ENCODE results near the gene MALAT1. TPM values are rescaled to one million over a fixed set of nuclear protein-coding genes. Genes with fewer than 3 reads are reported as not detected.

Gene MALAT1
- total and polyA plus RNA-seq, 2 donors (not counting 1 experiment from before 2014, with no cell fraction given): 646 to 32,417 TPM

DNA sequence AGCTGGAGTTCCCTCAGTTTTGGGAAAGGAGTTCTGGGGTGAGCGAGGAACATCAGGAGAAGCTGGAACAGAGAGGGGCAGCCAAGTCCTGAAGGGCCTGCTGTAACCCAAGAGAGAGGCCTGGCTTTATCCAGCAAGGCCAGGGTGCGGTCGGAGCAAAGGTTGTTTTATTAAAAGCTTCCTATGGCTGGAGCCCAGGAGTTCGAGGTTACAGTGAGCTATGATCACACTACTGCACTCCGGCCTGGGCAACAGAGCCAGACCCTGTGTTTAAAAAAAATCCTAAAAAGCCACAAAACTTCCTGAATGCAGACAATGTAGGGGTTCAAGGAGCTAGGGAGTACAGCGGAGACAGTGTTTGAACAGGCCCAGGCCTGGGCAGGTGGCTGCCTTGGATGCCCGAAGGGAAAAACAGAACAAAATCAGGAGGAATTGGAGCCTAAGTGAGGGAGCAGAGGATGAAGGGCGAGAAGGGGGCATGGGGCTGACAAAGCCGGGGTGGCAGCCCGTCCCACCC is 22.2 kb upstream of the MALAT1 start:
- H3K27ac ChIP-seq (ENCODE audit: low read length in 2 of 2): peak overlapping the region; percentile 88 to 92
- H3K9me3 ChIP-seq (ENCODE audit: control extremely low read depth in 1 of 3, control insufficient read depth in 2 of 3, insufficient read depth in 1 of 3, low read length in 2 of 3): no peaks in the 10 kb centered on the region
- peak overlapping the region; percentile 80 for H2AFZ ChIP-seq (ENCODE audit: insufficient read depth, low read depth, low read length, poor library complexity, severe bottlenecking)
- no peaks in the 10 kb centered on the region for H3K27me3 ChIP-seq (replicated peaks in 1 of 4; ENCODE audit: control extremely low read depth in 1 of 4, control insufficient read depth in 3 of 4, insufficient read depth in 4 of 4, low read length in 3 of 4)
- H3K79me2 ChIP-seq (ENCODE audit: control insufficient read depth, insufficient read depth, low read length): peaks cover 45% of the 10 kb centered on the region
- Mint-ChIP-seq H3K9me3 (ENCODE audit: insufficient read depth) (no peaks in the 10 kb centered on the region), H3K27ac (peak overlapping the region; percentile 99), H3K27me3 (no peaks in the 10 kb centered on the region), H3K4me1 (peaks cover 20% of the 10 kb centered on the region), H3K4me3 (peak overlapping the region; percentile 96)
- H4K20me1 ChIP-seq (ENCODE audit: control insufficient read depth, insufficient read depth, low read length, poor library complexity, severe bottlenecking): no peaks in the 10 kb centered on the region
- no peaks in the 10 kb centered on the region for H3K36me3 ChIP-seq (replicated peaks in 1 of 2; ENCODE audit: control extremely low read depth in 1 of 2, control insufficient read depth in 1 of 2, extremely low read depth in 1 of 2, insufficient read depth in 2 of 2, low read length in 1 of 2)
- POLR2A ChIA-PET: interaction anchor here (1.0 to 13.6 kb wide), 8 partner anchors 13 to 90 kb away, joined by 3 to 366 read pairs (median 12); partner anchors contain the start of genes FRMD8, MALAT1 and NEAT1
- DNase-seq: no peak
- WGBS (ENCODE audit: insufficient coverage): 35% methylated on average over 8 of the region's 10 CpGs
- intact Hi-C loops (cut with micrococcal nuclease): loop anchor here (1.0 kb wide), 3 partner anchors 21 to 114 kb away; no protein-coding TSS in a partner anchor
- peak overlapping the region; percentile 78 for H3K9ac ChIP-seq (ENCODE audit: low read length)
- no peak for TF ChIP-seq EZH2 (IDR thresholded peaks at IDR 0.05; ENCODE audit: borderline replicate concordance, insufficient read depth, low read depth, low read length, poor library complexity, severe bottlenecking)
- TF ChIP-seq, protein P1, sequence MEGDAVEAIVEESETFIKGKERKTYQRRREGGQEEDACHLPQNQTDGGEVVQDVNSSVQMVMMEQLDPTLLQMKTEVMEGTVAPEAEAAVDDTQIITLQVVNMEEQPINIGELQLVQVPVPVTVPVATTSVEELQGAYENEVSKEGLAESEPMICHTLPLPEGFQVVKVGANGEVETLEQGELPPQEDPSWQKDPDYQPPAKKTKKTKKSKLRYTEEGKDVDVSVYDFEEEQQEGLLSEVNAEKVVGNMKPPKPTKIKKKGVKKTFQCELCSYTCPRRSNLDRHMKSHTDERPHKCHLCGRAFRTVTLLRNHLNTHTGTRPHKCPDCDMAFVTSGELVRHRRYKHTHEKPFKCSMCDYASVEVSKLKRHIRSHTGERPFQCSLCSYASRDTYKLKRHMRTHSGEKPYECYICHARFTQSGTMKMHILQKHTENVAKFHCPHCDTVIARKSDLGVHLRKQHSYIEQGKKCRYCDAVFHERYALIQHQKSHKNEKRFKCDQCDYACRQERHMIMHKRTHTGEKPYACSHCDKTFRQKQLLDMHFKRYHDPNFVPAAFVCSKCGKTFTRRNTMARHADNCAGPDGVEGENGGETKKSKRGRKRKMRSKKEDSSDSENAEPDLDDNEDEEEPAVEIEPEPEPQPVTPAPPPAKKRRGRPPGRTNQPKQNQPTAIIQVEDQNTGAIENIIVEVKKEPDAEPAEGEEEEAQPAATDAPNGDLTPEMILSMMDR (IDR thresholded peaks at IDR 0.05): no peak
- CTCF ChIA-PET: interaction anchor here (0.8 to 5.4 kb wide), 8 partner anchors 15 to 162 kb away, joined by 3 to 39 read pairs (median 5); partner anchors contain the start of genes CDC42EP2, MALAT1 and SLC25A45
- peaks cover 17 to 39% of the 10 kb centered on the region in 2 donors for H3K4me1 ChIP-seq (ENCODE audit: control insufficient read depth in 2 of 2, insufficient read depth in 2 of 2, low read length in 2 of 2)
- ATAC-seq (ENCODE audit: low read depth): no peak
- H3K4me2 ChIP-seq (replicated peaks; ENCODE audit: low read depth, low read length, poor library complexity, severe bottlenecking): peak overlapping the region; percentile 85
- H3K4me3 ChIP-seq (ENCODE audit: control extremely low read depth in 1 of 5, extremely low read depth in 1 of 5, insufficient read depth in 1 of 5, low read depth in 2 of 5, low read length in 4 of 5): peak overlapping the region; percentile 36 to 93 (median 83)
